Ecto neural progenitor cell (in vitro differentiated cells): ENCODE results near the gene RBP3.
A peak's percentile ranks its signal among the peaks of the same experiment; 100 is the strongest.

Source experiments
- DNase-seq: peaks from one replicate; pipeline ENCODE4 v3.0.0-alpha.2; 2018; ENCODE audit warnings: low spot score

Gene RBP3

GRCh38 chr10:47348138-47348651, at the start of gene RBP3:
RBP3 (plus strand) TSS chr10:47348363; CDS start chr10:47348485, 122 bp downstream.
- no peak for DNase-seq

GRCh38 chr10:47298715-47299114, 49.4 kb upstream of the RBP3 start:
- no peak for DNase-seq

GRCh38 chr10:47299611-47300428, 48.3 kb upstream of the RBP3 start, which contains the start of gene GDF10:
GDF10 (plus strand) TSS chr10:47300197; CDS start chr10:47300652, 455 bp downstream.
- peak; percentile 62 for DNase-seq

GRCh38 chr10:47300429-47300931, 47.7 kb upstream of the RBP3 start:
- DNase-seq: peak; percentile 69

- DNase-seq: no peak
Observed at GRCh38 chr10:47301833-47302232, 46.3 kb upstream of the RBP3 start.

GRCh38 chr10:47303105-47303504, 45.1 kb upstream of the RBP3 start:
- no peak for DNase-seq

- DNase-seq: no peak
Observed at GRCh38 chr10:47303866-47304265, 44.3 kb upstream of the RBP3 start.

- no peak for DNase-seq
Observed at GRCh38 chr10:47305566-47305965, 42.6 kb upstream of the RBP3 start.

GRCh38 chr10:47306387-47307210, 41.6 kb upstream of the RBP3 start:
- DNase-seq: no peak

GRCh38 chr10:47307381-47307780, 40.8 kb upstream of the RBP3 start:
- no peak for DNase-seq

- no peak for DNase-seq
Observed at GRCh38 chr10:47308775-47309174, 39.4 kb upstream of the RBP3 start.

- no peak for DNase-seq
Observed at GRCh38 chr10:47309408-47310089, 38.6 kb upstream of the RBP3 start.

GRCh38 chr10:47310090-47310505, 38.1 kb upstream of the RBP3 start:
- DNase-seq: no peak

GRCh38 chr10:47311193-47311931, 36.8 kb upstream of the RBP3 start:
- no peak for DNase-seq

GRCh38 chr10:47311932-47312662, 36.1 kb upstream of the RBP3 start:
- peak; percentile 88 for DNase-seq

- DNase-seq: no peak
Observed at GRCh38 chr10:47312663-47312995, 35.5 kb upstream of the RBP3 start.

- DNase-seq: no peak
Observed at GRCh38 chr10:47314416-47314970, 33.7 kb upstream of the RBP3 start.

GRCh38 chr10:47315421-47315820, 32.7 kb upstream of the RBP3 start:
- DNase-seq: no peak

- DNase-seq: no peak
Observed at GRCh38 chr10:47316131-47316530, 32.0 kb upstream of the RBP3 start.

GRCh38 chr10:47317251-47317650, 30.9 kb upstream of the RBP3 start:
- no peak for DNase-seq
